Mesangial cell (primary cell): Measurements from ENCODE around the gene CCR6. TPM values are rescaled to one million over a fixed set of nuclear protein-coding genes. Genes with fewer than 3 reads are reported as not detected.

Source experiments
- total RNA-seq: library from RNA; depleted of rRNA; stranded (reverse); fragments of >200 nt; gene quantifications from 2 replicates; pipeline ENCODE4 v1.2.3, GENCODE V29; 2015

Gene CCR6
- not detected in 2 replicates for total RNA-seq

GRCh38 chr6:167122827-167123657, at the start of gene CCR6:
Gene CCR6 (plus strand): TSS chr6:167123096. CDS start chr6:167136135, 13,039 bp downstream.

GRCh38 chr6:167157863-167158262, 35.0 kb downstream of the CCR6 start, which contains the start of gene GPR31:
Gene GPR31 (minus strand): TSS chr6:167157980. CDS start chr6:167157831, 149 bp downstream.

Other genes starting within 250 kb of the CCR6 start
- gene RNASET2, start 166.5 kb upstream of the CCR6 start, total RNA-seq = 39.4 and 133 TPM in 2 replicates
- gene CEP43, start 123.7 kb upstream of the CCR6 start, total RNA-seq = 5.6 and 9.6 TPM in 2 replicates
- not detected in 2 replicates for gene GPR31, start 34.9 kb downstream of the CCR6 start, total RNA-seq
- not detected in 2 replicates for gene UNC93A, start 168.2 kb downstream of the CCR6 start, total RNA-seq
- not detected in 2 replicates for gene TTLL2, start 202.0 kb downstream of the CCR6 start, total RNA-seq